SK-N-MC (cell line): ENCODE data around the gene ASTN2.

Experiments
- EZH2 ChIP-seq: fragments of 200-600 bp; sonication (generic); IDR thresholded peaks from one replicate; pipeline ENCODE4 v1.6.1; 2017; ENCODE audit warnings: antibody characterized with exemption
- FOXP2 ChIP-seq: optimal IDR thresholded peaks from 2 replicates; pipeline ENCODE3; 2011; ENCODE audit warnings: mild to moderate bottlenecking, moderate library complexity; ENCODE audit not compliant: insufficient read depth; ENCODE audit errors: extremely low read length, control extremely low read depth
- POLR2AphosphoS5 ChIP-seq: IDR thresholded peaks from 2 replicates; pipeline ENCODE4 v1.6.1; 2012; ENCODE audit warnings: mild to moderate bottlenecking, low read depth, low read length, borderline replicate concordance

- no peak for TF ChIP-seq POLR2AphosphoS5
- TF ChIP-seq EZH2, result no peak
- no peak for TF ChIP-seq FOXP2
Measured at GRCh38 chr9:116913536-116913935, 501.3 kb downstream of the ASTN2 start.
